Activated CD4-positive, alpha-beta T cell treated with anti-CD3 and anti-CD28 coated beads, Interleukin-2, Interleukin-6, amounts not matched to agents 100 ng/mL and 50 ng/mL, durations not matched to agents 16 hours and 8 hours (primary cell): ENCODE results near the gene UMODL1.
A peak's percentile ranks its signal among the peaks of the same experiment; 100 is the strongest.

ENCODE experiments used
- DNase-seq: peaks from one replicate; pipeline ENCODE4 v3.0.0-alpha.2; 2020

Gene UMODL1

DNA sequence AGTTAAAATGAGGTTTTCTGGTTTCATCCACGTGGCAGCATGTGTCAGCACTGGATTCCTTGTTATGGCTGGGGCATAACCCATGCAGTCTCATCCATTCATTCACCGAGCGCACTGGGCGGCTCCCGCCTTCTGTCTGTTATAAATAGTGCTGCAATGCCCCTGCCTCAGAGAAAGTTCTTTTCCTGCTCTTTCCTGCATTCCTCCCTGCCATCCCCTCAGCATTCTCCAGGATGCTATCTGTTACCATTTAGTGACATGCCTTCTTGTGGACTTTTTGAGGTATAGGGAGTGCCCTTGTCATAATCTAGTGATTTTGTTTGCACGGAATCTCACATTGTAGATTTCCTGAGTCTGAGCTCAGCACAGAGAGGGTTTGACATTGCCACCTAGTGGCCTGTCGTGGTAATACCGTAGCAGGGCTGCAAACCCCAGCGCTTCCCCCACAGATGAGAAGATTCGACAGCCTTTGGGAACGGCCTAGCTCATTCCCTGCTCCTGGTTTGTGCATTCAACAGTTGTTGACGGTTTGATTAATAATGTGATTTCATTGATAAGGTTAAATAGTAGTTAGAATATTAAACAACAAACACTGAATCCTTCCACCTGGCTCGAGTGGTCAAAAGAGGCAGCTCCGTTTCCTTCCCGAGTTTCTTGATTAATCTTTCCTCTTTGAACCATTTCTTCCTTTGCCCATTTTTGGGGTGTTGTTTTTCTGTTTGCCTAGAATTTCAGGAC lies 46.3 kb downstream of the UMODL1 start:
- DNase-seq: peak; percentile 79

DNA sequence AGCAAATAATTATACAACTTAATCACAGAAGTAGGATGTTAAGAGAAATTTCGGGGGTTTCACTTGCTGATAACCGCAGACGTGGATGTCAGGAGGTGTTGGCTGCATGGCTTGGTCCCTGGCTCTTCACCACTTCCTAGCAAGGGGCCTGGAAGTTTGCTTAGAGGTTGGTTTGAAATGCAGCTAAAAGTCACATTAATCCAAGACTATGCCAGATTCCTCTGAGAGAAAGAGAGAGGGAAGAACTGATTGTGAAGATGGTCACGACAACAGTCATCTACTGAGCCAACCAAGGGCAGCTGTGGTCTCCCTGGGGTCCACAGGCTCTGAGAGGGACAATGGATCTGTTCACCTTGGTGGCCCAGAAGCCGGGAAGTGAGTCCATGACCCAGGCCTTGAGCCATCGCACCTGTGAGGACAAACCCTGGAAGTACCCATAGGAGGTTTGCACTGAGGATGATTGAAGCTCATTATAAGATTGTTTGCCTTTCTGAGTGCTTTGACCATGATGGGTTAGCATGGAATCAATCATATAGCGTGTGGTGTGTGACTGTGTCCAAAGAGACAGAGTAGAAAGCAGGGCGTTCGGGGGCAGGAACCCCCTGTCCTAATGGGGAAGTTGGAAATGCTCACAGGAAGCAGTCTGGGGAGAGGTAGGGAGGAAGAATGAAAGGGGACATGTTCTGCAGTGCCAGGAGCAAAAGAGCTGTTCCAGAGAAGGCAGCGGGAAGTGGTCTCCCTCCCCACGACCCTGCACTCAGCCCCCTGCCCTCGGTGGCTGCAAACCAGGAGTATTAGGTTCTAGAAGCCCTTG lies 47.1 kb downstream of the UMODL1 start:
- DNase-seq: no peak

DNA sequence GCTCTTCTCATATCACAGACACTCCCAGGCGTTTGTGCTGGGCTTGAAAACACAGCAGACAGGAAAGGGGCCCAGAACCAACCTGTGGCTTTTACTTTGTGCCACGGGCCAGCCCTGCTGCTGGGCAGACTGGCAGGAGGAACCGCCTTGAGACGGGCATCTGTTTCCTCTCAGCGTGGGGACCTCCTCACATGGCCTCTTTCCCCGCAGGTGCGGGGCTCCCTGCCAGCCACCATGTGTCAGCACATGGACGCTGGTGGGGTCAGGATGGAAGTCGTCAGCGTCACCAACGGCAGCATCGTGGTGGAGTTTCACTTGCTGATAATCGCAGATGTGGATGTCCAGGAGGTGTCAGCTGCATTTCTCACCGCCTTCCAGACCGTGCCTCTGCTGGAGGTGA lies 47.8 kb downstream of the UMODL1 start:
- DNase-seq: peak; percentile 10

- no peak for DNase-seq
Measured at GRCh38 chr21:42120101-42120902, 49.2 kb downstream of the UMODL1 start.

- no peak for DNase-seq
Measured at GRCh38 chr21:42120903-42121535, 49.9 kb downstream of the UMODL1 start.

DNA sequence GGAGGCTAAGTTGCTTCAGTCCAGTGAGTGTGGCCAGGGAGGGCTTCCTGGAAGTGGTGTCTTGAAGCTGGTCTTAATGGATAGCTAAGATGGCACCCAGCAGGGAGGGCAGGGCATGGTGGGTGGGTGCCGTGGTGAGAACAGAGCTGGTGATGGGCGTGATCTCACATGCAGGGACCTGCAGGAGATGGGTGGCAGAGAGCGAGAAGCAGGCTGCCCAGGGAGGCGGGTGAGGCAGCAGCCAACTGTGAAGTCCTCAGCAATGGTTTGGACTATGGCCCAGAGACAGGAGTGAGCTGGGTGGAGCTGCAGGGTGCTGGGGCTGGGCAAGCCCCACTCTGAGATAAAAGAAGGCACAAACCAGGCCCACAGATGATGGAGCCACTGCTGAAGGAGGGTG lies 50.7 kb downstream of the UMODL1 start:
- no peak for DNase-seq

- DNase-seq: no peak
Measured at GRCh38 chr21:42122398-42122797, 51.3 kb downstream of the UMODL1 start.

- no peak for DNase-seq
Measured at GRCh38 chr21:42122808-42123207, 51.7 kb downstream of the UMODL1 start.

GRCh38 chr21:42123219-42123908 lies 52.2 kb downstream of the UMODL1 start:
- DNase-seq: no peak

DNA sequence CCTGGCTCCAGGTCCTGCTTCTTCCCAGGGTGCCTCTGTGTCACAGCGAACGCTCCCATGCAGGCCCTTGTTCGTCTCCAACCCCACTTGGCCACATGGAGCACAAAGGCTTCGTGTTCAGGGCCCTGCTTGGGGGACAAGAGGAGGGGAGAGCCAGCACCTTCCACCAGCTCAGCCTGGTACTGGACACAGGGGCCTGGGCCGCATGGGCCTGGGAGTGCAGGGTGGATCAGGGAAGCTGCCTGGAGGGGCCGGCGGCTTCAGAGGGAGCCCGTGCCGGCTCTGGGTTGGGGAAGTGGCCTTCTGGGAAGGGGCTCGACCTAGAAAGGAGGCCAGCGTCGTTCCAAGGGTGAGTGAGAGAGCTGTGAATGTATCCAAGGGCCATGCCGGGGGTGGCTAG lies 53.0 kb downstream of the UMODL1 start:
- no peak for DNase-seq

DNA sequence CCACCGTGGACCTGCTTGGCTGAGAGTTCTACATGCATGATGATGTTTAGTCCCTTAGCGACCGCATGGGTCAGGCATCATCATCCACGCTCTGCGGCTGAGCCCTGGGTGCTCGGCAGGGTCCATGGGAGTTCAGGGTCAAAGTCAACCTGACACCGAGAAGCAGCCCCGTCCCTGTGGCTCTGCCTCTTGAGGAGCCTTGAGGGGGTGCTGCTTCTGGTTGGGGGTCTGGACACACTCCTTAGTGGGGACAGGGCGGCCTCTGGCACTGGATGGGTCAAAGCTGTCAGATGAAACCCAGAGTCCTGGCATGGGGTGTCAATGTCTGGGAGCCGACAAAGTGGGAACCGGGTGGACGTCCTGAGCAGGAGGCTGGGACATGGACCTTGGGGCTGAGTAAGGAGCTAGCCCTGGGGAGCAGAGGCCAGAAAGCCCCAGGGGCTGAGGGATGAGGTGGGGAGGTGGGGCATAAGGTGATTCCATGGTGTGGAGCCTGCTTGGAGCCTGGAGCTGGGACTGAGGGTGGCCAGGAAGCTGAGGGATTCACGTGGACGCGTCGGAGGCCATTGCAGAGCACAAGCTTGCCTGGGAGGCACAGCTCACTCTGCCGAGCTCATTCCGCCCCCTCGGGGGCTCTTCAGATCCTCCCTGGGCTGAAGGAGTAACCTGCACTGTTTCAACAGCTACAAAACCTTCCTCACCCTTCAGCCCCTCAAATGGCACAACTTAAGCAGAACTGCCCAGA lies 53.9 kb downstream of the UMODL1 start:
- no peak for DNase-seq

DNA sequence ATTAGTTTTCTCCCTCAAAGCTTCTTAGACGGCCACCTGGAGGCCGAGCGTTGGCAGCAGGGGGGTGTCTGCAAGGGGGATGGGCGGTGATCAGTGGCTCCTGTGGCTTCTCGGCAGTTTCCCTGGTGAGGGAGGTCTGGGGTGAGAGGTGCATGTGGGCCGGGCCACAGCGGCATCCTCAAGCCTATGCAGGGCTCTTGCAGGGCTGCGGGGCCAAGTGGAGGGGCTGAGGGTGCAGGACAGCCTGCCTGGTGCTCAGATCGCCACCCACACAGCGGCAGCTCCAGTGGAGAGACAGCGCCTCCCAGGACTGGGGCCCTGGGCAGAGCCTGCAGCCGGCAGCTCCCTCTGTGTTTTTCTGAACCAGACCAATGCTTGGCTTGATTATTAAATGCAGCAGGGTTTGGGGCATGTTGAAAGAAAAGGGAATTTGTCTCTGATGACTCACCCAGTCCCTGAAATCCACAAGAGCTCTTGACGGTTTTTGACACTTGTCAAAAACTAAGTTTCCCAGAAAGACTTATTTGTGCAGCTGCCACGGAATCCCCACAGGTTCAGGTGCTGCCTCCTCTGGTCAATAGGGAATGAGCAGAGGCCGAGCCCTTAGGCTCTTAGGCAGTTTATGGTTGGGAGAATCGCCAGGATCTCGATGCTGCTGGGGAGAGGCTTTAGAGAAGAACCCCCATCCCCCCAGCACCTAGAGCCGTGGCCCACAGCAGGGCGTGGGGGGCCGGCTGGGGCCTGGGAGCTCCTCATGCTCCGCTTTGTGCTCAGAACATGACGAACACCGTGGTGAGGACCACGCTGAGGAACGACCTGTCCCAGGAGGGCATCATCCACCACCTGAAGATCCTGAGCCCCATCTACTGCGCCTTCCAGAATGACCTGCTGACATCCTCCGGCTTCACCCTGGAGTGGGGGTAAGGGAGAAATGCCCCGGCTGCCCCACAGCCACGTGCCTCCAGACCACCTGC lies 54.7 kb downstream of the UMODL1 start:
- no peak for DNase-seq

- DNase-seq: no peak
Measured at GRCh38 chr21:42127164-42128150, 56.3 kb downstream of the UMODL1 start.

- no peak for DNase-seq
Measured at GRCh38 chr21:42129300-42130266, 58.5 kb downstream of the UMODL1 start.

DNA sequence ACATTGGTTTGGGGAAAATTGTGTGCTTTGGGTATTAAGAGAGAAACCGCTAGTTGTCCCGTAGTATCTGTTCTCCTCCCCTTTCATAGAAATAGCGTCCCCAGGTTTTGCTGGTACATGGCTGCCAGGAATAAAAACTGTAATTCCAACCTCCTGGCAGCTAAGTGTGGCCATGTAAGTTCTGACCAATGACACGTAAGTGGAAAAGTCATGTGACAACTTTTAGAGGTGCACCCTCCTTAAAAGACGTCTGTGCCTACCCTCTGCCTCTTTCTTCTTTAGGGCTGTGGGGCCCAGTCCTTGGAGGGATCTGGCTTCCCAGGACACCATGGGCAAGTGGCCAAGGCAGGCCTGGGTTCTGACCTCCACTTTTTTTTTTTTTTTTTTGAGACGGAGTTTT lies 59.3 kb downstream of the UMODL1 start:
- DNase-seq: no peak

DNA sequence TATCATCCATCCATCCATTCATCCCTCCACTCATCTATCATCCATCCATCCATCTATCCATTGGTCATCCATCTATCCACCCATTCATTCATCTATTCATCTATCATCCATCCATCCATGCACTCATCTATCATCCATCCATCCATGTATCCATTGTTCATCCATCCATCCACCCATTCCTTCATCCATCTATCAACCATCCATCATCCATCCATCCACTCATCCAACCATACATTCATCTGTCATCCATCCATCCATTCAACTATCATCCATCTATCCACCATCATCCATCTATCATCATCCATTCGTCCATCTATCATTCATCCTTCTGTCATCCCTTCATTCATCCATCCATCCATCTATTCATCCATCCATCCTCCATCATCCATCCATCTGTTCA lies 61.1 kb downstream of the UMODL1 start:
- no peak for DNase-seq

DNA sequence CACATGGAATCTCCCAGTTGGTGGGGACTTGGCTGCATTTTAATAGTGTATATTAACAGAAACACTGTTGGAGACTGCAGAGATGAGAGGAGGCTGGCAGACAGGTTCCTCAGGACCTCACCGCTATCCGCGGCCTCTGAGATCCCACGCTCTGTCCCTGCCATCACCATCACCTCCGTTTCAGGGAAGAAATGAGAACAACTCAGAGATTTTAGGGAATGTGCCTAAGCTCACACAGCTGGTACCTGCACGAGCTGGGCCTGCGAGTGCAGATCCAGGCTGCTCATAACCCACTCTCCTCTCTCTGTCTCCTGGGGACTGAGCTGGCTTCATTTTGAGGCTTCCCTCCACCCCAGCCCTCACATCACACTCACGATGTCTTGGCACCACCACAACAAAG lies 62.0 kb downstream of the UMODL1 start:
- DNase-seq: no peak
